H1 (cell line): ENCODE data around the gene CRABP1. TPM values are rescaled to one million over a fixed set of nuclear protein-coding genes. Genes with fewer than 3 reads are reported as not detected.

Experiments
- polyA plus RNA-seq, 7 experiments: library from polyadenylated mRNA; depleted of rRNA in 3 of 7; stranded (reverse) in 5 of 7; unstranded in 2 of 7; fragments of >200 nt in 5 of 7; fragments of 200-250 nt in 2 of 7; gene quantifications; 1 replicate in 5 of 7; 2 replicates in 1 of 7; 4 replicates in 1 of 7; pipeline versions ENCODE4 v1.2.1 to v1.2.3, GENCODE V29; 2011 to 2013; ENCODE audit warnings: missing spikeins in 2 of 7, mixed read lengths in 2 of 7
- total RNA-seq: library from RNA; stranded (reverse); fragmentation: NEBNext Ultra II Directional; extraction: Animal tissue kit (Norgen Biotek cat#: 25700); gene quantifications from 2 replicates; pipeline ENCODE4 v1.2.1, GENCODE V29; 2021
- TF ChIP-seq, protein P1 (sequence below), 3 experiments: IDR thresholded peaks; 1 replicate in 2 of 3; 2 replicates in 1 of 3; pipeline versions ENCODE4 v1.5.1 to v1.6.1; 2011; ENCODE audit warnings: low read length in 3 of 3, mild to moderate bottlenecking in 3 of 3, inconsistent platforms in 2 of 3, low read depth in 1 of 3, moderate library complexity in 1 of 3; ENCODE audit not compliant: insufficient read depth in 1 of 3; ENCODE audit errors: control extremely low read depth in 1 of 3

Gene CRABP1
- total and polyA plus RNA-seq, 2 of the 8 experiments (the other 6 are each of a cell fraction or from before 2014, with no cell fraction given): 385 to 655 TPM

GRCh38 chr15:78372880-78373279 is 32.7 kb downstream of the CRABP1 start (continued):
- TF ChIP-seq, protein P1, sequence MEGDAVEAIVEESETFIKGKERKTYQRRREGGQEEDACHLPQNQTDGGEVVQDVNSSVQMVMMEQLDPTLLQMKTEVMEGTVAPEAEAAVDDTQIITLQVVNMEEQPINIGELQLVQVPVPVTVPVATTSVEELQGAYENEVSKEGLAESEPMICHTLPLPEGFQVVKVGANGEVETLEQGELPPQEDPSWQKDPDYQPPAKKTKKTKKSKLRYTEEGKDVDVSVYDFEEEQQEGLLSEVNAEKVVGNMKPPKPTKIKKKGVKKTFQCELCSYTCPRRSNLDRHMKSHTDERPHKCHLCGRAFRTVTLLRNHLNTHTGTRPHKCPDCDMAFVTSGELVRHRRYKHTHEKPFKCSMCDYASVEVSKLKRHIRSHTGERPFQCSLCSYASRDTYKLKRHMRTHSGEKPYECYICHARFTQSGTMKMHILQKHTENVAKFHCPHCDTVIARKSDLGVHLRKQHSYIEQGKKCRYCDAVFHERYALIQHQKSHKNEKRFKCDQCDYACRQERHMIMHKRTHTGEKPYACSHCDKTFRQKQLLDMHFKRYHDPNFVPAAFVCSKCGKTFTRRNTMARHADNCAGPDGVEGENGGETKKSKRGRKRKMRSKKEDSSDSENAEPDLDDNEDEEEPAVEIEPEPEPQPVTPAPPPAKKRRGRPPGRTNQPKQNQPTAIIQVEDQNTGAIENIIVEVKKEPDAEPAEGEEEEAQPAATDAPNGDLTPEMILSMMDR (IDR thresholded peaks at IDR 0.05; ENCODE audit: control extremely low read depth in 1 of 3, insufficient read depth in 1 of 3, low read depth in 1 of 3, low read length in 3 of 3): no peak
